HFFc6 (cell line): ENCODE measurements around the gene C1orf146. TPM values are rescaled to one million over a fixed set of nuclear protein-coding genes. Genes with fewer than 3 reads are reported as not detected.

Experiments used
- DNase-seq: peaks from one replicate; pipeline ENCODE4 v3.0.0-alpha.2; 2018
- H3K27ac Mint-ChIP-seq: 2 replicates; pipeline ENCODE4 v1.8.0; 2020; ENCODE audit warnings: mild to moderate bottlenecking, mixed read lengths
- H3K27me3 Mint-ChIP-seq: 2 replicates; pipeline ENCODE4 v1.8.0; 2021; ENCODE audit warnings: mild to moderate bottlenecking, moderate library complexity, mixed read lengths; ENCODE audit not compliant: insufficient read depth
- H3K36me3 Mint-ChIP-seq: 2 replicates; pipeline ENCODE4 v1.8.0; 2021; ENCODE audit warnings: low read depth, mixed read lengths
- H3K4me1 Mint-ChIP-seq: 2 replicates; pipeline ENCODE4 v1.8.0; 2020; ENCODE audit warnings: low read depth, mixed read lengths
- H3K4me3 Mint-ChIP-seq: 2 replicates; pipeline ENCODE4 v1.8.0; 2020; ENCODE audit warnings: mild to moderate bottlenecking, moderate library complexity, mixed read lengths
- H3K9me3 Mint-ChIP-seq: 2 replicates; pipeline ENCODE4 v1.8.0; 2020; ENCODE audit warnings: mild to moderate bottlenecking, mixed read lengths
- total RNA-seq, 6 experiments: library from RNA; stranded (reverse); fragmentation: NEBNext Ultra II Directional; extraction: Animal tissue kit (Norgen Biotek cat#: 25700); gene quantifications; 2 replicates in 1 of 6; 3 replicates in 5 of 6; pipeline ENCODE4 v1.2.3, GENCODE V29; 2021
- TF ChIP-seq, protein P1 (sequence below): fragments of 200-600 bp; sonication (generic); IDR thresholded peaks from 2 replicates; pipeline ENCODE4 v1.5.0; 2021; ENCODE audit warnings: antibody characterized with exemption, mild to moderate bottlenecking

C1orf146 gene
- total RNA-seq, 6 experiments from 2014 or later: not detected

DNA sequence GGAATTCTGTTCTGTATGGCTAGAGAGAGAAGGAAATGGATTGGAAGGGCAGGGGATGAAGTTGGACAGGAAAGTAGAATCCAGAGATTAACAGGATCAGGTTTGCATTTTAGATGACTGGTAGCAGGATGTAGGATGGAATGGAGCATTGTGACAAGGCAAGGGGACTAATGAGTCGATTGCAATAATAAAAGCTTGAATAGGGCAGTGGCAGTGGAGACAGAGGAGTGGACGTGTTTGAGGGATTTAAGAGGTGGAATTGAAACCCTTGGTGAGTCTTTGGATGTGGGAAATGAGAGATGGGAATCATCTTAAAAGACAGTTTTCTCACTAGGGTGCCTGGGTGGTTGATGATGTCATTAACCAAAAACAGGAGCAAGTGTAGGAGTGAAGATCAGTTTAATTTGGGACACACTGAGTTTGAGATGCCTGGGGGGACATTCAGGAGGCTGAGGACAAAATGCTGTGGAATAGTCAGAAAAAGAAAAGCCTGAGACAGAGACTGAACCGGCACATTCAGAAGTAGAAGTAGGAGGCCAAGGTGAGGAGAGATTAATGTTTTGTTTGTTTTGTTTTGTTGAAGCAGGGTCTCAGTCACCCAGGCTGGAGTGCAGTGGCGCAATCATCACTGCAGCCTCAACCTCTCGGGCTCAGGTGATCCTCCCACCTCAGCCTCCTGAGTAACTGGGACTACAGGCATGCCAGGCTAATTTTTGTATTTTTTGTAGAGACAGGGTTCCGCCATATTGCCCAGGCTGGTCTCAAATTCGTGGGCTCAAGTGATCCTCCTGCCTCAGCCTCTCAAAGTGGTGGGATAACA, 29.1 kb upstream of the C1orf146 start:
- DNase-seq: no peak
- Mint-ChIP-seq H3K36me3 (no peaks in the 10 kb centered on the region; the same call in 1 of the 2 replicates), H3K9me3 (no peaks in the 10 kb centered on the region), H3K4me3 (no peak overlapping the region), H3K4me1 (peaks cover 27% of the 10 kb centered on the region), H3K27ac (no peak overlapping the region), H3K27me3 (peaks cover 5% of the 10 kb centered on the region)
- TF ChIP-seq, protein P1, sequence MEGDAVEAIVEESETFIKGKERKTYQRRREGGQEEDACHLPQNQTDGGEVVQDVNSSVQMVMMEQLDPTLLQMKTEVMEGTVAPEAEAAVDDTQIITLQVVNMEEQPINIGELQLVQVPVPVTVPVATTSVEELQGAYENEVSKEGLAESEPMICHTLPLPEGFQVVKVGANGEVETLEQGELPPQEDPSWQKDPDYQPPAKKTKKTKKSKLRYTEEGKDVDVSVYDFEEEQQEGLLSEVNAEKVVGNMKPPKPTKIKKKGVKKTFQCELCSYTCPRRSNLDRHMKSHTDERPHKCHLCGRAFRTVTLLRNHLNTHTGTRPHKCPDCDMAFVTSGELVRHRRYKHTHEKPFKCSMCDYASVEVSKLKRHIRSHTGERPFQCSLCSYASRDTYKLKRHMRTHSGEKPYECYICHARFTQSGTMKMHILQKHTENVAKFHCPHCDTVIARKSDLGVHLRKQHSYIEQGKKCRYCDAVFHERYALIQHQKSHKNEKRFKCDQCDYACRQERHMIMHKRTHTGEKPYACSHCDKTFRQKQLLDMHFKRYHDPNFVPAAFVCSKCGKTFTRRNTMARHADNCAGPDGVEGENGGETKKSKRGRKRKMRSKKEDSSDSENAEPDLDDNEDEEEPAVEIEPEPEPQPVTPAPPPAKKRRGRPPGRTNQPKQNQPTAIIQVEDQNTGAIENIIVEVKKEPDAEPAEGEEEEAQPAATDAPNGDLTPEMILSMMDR: no peak

DNA sequence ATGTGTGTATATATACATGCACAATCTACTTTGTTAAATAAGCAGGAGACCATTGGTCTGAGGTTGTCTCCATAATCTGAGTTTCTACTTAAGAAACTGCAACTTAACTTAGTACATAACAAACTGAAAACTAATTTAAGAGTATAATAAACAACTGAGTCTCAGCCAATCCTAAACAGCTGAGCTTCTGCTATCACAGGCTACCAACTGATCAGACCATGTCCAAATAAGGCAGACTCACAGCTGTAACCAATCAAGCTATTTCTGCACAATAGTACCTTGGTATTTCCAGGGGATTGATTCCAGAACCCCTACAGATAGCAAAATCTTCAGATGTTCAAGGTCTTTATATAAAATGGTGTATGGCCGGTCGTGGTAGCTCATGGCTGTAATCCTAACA, 26.0 kb upstream of the C1orf146 start:
- Mint-ChIP-seq H3K27me3 (peaks cover 5% of the 10 kb centered on the region), H3K4me3 (no peak overlapping the region), H3K36me3 (no peaks in the 10 kb centered on the region; the same call in 1 of the 2 replicates), H3K9me3 (no peaks in the 10 kb centered on the region), H3K4me1 (no peaks in the 10 kb centered on the region), H3K27ac (no peak overlapping the region)
- TF ChIP-seq, protein P1: no peak
- DNase-seq: no peak

DNA sequence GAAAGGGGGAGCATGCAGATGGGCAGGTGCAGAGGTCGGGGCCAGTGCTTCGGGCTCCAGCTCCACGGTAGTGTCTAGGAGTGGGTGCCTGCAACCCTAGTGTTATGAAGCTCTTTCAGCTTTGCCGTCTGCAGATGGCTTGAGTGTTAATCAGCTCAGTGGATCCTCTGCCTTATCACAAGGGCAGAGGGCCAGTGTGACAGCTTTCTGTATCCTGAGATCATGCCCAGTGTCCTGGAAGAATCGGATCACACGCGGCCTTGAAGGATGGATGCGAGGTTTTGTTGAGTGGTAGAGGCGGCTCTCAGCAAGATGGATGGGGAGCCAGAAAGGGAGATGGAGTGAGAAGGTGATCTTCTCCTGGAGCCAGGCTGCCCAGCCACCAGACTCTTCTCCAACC, 25.5 kb upstream of the C1orf146 start:
- H3K9me3 Mint-ChIP-seq: no peaks in the 10 kb centered on the region

DNA sequence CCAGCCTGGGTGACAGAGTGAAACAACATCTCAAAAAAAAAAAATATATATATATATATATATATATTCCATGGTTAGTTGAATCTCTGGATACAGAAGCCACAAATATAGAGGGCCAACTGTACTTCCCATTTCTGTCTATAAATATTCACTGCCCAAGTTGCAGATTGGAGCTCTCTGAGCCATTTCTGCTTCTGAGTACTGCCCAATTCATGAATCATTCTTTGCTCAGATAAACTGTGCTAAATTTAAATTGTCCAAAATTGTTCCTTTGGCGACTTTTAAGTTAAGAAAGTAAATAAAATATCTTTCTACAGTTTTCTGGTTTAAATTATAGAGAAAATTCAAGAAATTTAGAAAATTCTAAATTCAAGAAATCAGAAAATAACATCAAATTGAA, 23.2 kb upstream of the C1orf146 start:
- Mint-ChIP-seq H3K4me1 (no peaks in the 10 kb centered on the region), H3K9me3 (no peaks in the 10 kb centered on the region), H3K36me3 (no peaks in the 10 kb centered on the region), H3K27ac (no peak overlapping the region), H3K4me3 (no peak overlapping the region), H3K27me3 (peaks cover 5% of the 10 kb centered on the region)
- TF ChIP-seq, protein P1: no peak
- DNase-seq: no peak

More for the DNA sequence above, 25.5 kb upstream of the C1orf146 start:
- no peak for DNase-seq
- no peak overlapping the region for H3K27ac Mint-ChIP-seq
- peaks cover 5% of the 10 kb centered on the region for H3K27me3 Mint-ChIP-seq
- H3K36me3 Mint-ChIP-seq: no peaks in the 10 kb centered on the region; the same call in 1 of the 2 replicates
- no peak overlapping the region for H3K4me3 Mint-ChIP-seq
- TF ChIP-seq, protein P1: no peak
- no peaks in the 10 kb centered on the region for H3K4me1 Mint-ChIP-seq

DNA sequence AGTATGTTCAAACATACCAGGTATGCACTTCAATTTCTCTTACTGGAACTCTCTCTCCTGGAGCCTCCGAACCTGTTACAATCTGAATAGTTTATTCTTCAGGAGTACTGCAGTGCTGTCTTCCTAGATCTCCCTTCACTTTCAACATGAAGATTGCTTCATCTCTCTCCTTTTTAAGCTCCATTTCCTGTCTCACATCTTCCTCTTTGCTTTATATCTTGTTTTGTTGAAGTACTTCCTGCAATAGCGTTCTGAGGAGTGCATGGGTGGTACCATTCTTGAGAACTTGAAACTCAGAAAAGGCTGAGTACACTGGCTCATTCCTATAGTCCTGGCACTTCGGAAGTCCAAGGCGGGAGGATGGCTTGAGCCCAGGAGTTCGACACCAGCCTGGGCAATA, 15.7 kb upstream of the C1orf146 start:
- no peaks in the 10 kb centered on the region; the same call in 1 of the 2 replicates for H3K27me3 Mint-ChIP-seq
- no peak overlapping the region for H3K4me3 Mint-ChIP-seq
- H3K9me3 Mint-ChIP-seq: no peaks in the 10 kb centered on the region
- H3K36me3 Mint-ChIP-seq: no peaks in the 10 kb centered on the region
- TF ChIP-seq, protein P1: no peak
- no peak overlapping the region for H3K27ac Mint-ChIP-seq
- DNase-seq: no peak
- H3K4me1 Mint-ChIP-seq: no peaks in the 10 kb centered on the region
